Transverse colon (tissue), 4 donors: Measurements from ENCODE around the gene NLRX1. TPM values are rescaled to one million over a fixed set of nuclear protein-coding genes. Genes with fewer than 3 reads are reported as not detected.
A peak's percentile ranks its signal among the peaks of the same experiment; 100 is the strongest.
"Not testable (repeated sequence)": the region's sequence is repeated elsewhere in the genome, so short reads cannot be mapped to it uniquely, and the experiment has no call there.

Experiments
- DNase-seq: peaks from one replicate; pipeline ENCODE4 v3.0.0-alpha.2; 2019
- H3K27ac ChIP-seq, 4 donors: fragments of 200-600 bp; sonication (generic); 2 replicates each; pipeline ENCODE4 v1.5.1; 2016 to 2018; ENCODE audit warnings: inconsistent platforms in 4 of 4
- H3K27me3 ChIP-seq: fragments of 200-600 bp; sonication (generic); 2 replicates; pipeline ENCODE4 v1.5.1; 2017; ENCODE audit warnings: inconsistent platforms
- H3K36me3 ChIP-seq, 4 donors: fragments of 200-600 bp; sonication (generic); 2 replicates each; pipeline ENCODE4 v1.5.1; 2017 to 2019; ENCODE audit warnings: inconsistent platforms in 4 of 4
- H3K4me1 ChIP-seq, 4 donors: fragments of 200-600 bp; sonication (generic); 2 replicates each; pipeline ENCODE4 v1.5.1; 2017 to 2020; ENCODE audit warnings: inconsistent platforms in 4 of 4
- H3K4me3 ChIP-seq, 4 donors: fragments of 200-600 bp; sonication (generic); 1 replicate in 1 of 4; 2 replicates in 3 of 4; pipeline versions ENCODE4 v1.5.1 to v1.6.1; 2017 to 2019; ENCODE audit warnings: inconsistent platforms in 4 of 4
- H3K9me3 ChIP-seq, 2 donors: fragments of 200-600 bp; sonication (generic); 2 replicates each; pipeline ENCODE4 v1.5.1; 2017 to 2019; ENCODE audit warnings: inconsistent platforms in 2 of 2
- EP300 ChIP-seq: sonication (generic); formaldehyde crosslinking; IDR thresholded peaks from one replicate; pipeline ENCODE4 v1.6.1; 2017; ENCODE audit warnings: antibody characterized with exemption, low read depth
- POLR2A ChIP-seq: fragments of 450-650 bp; IDR thresholded peaks from one replicate; pipeline ENCODE4 v1.6.1; 2016; ENCODE audit warnings: antibody characterized with exemption, mild to moderate bottlenecking, moderate library complexity
- POLR2AphosphoS5 ChIP-seq, 3 donors: sonication (generic); formaldehyde crosslinking; IDR thresholded peaks; one replicate each; pipeline ENCODE4 v1.6.1; 2016; ENCODE audit warnings: antibody characterized with exemption in 3 of 3
- WGBS, 2 donors: methylation state at CpG; one replicate each; pipeline ENCODE4 v1.1.5; 2018; ENCODE audit warnings: low coverage in 1 of 2; 5-methylcytosine and 5-hydroxymethylcytosine counted together
- in situ Hi-C, 4 donors: fragments of 200-750 bp; cut with MboI; loops; one replicate each; pipeline versions ENCODE4 v1.15.0 to v1.15.1; 2017; ENCODE audit warnings: low sequenced_read_pairs in 3 of 4, low pct_ligation_motif_present in 1 of 4, low pct_unique_long_range_greater_than_20kb in 1 of 4
- intact Hi-C: fragments of 100-400 bp; cut with DNase I; formaldehyde crosslinking; loops from one replicate; pipeline ENCODE4 v1.15.1; 2023; ENCODE audit warnings: low total_unique reads
- total RNA-seq, 4 donors: library from RNA; depleted of rRNA; stranded (reverse); fragments of >200 nt; gene quantifications; one replicate each; pipeline ENCODE4 v1.1.0, GENCODE V29; 2016
- TF ChIP-seq, protein P1 (sequence below), 5 experiments: fragments of 200-600 bp in 3 of 5; fragments of 450-650 bp in 2 of 5; sonication (generic) in 3 of 5; IDR thresholded peaks; 1 replicate in 2 of 5; 2 replicates in 3 of 5; pipeline ENCODE4 v1.5.1; 2016 to 2017; ENCODE audit warnings: antibody characterized with exemption in 5 of 5, inconsistent platforms in 3 of 5, mild to moderate bottlenecking in 2 of 5, moderate library complexity in 1 of 5

NLRX1 gene
- total RNA-seq, 4 donors from 2014 or later, result 16.4 to 30.1 (median 18.2) TPM

DNA sequence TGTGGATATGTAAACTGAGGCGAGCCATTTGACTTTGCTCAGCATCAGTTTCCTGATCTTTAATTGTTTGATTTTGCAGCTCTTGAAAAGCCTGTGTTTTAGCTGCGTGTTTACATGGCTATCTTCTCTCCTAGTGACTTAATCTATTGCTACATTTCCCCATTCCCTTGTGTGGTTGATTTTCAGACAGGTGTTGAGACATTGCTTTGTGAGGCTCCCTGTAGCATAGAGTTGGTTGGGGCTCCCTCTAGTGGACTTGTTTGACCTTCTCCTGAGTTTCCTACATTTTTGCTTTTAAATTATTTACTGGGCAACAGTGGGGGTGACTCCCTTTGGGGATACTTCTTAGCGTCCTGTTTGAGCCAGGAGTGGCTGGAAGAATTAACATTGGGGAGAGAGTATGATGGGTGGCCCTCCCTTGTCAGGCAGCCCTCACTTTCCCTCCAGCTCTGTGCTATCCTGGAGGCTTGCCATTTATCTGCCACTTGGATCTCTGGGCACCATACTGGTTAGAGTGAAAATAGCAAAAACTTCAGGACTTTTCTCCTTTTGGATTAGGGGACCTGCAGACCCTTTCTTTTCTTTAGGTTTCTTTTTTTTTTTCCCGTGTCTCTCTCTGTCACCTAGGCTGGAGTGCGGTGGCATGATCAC, 28.4 kb downstream of the NLRX1 start:
- intact Hi-C loops (no loop called here), in situ Hi-C loops (no loop called here)
- TF ChIP-seq, protein P1, sequence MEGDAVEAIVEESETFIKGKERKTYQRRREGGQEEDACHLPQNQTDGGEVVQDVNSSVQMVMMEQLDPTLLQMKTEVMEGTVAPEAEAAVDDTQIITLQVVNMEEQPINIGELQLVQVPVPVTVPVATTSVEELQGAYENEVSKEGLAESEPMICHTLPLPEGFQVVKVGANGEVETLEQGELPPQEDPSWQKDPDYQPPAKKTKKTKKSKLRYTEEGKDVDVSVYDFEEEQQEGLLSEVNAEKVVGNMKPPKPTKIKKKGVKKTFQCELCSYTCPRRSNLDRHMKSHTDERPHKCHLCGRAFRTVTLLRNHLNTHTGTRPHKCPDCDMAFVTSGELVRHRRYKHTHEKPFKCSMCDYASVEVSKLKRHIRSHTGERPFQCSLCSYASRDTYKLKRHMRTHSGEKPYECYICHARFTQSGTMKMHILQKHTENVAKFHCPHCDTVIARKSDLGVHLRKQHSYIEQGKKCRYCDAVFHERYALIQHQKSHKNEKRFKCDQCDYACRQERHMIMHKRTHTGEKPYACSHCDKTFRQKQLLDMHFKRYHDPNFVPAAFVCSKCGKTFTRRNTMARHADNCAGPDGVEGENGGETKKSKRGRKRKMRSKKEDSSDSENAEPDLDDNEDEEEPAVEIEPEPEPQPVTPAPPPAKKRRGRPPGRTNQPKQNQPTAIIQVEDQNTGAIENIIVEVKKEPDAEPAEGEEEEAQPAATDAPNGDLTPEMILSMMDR (IDR thresholded peaks at IDR 0.05), result peak; percentile 79 to 82 (median 81)
- TF ChIP-seq EP300 (no peak), POLR2A (no peak), POLR2AphosphoS5 (IDR thresholded peaks at IDR 0.05) (peak in 2 of 3 donors; percentile 10 to 18)
- H3K4me1 ChIP-seq, result peaks cover 0 to 6% (median 0%) of the 10 kb centered on the region in 4 donors
- no peak overlapping the region for H3K4me3 ChIP-seq
- no peaks in the 10 kb centered on the region for H3K36me3 ChIP-seq
- no peaks in the 10 kb centered on the region for H3K27me3 ChIP-seq
- H3K27ac ChIP-seq, result no peak overlapping the region
- 30 to 37% methylated on average over 5 of the region's 5 CpGs for WGBS, 2 donors
- no peaks in the 10 kb centered on the region for H3K9me3 ChIP-seq
- DNase-seq, result peak; percentile 75

DNA sequence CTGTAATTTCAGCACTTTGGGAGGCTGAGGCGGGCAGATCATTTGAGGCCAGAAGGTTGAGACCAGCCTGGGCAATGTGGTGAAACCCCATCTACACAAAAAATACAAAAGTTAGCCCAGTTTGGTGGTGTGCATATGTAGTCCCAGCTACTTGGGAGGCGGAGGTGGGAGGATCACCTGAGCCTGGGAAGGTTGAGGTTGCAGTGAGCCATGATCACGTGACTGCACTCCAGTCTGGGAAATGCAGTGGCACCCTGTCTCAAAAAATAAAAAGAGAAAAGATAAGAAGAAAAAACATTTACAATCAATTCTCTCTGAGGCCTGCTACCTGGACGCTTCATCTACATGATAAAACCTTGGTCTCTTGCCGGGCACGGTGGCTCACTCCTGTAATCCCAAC, 30.4 kb downstream of the NLRX1 start:
- in situ Hi-C loops (no loop called here), intact Hi-C loops (no loop called here)
- Histone ChIP-seq H3K4me3 (no peak overlapping the region), H3K36me3 (no peaks in the 10 kb centered on the region), H3K27me3 (no peaks in the 10 kb centered on the region), H3K4me1 (peaks cover 0 to 6% (median 0%) of the 10 kb centered on the region in 4 donors), H3K27ac (no peak overlapping the region), H3K9me3 (no peaks in the 10 kb centered on the region)
- no peak for DNase-seq
- 79 to 91% methylated on average over 3 to 6 of the region's 6 CpGs for WGBS, 2 donors
- TF ChIP-seq POLR2AphosphoS5 (IDR thresholded peaks at IDR 0.05) (no peak), EP300 (no peak), POLR2A (no peak)
- TF ChIP-seq, protein P1 (IDR thresholded peaks at IDR 0.05), result no peak

DNA sequence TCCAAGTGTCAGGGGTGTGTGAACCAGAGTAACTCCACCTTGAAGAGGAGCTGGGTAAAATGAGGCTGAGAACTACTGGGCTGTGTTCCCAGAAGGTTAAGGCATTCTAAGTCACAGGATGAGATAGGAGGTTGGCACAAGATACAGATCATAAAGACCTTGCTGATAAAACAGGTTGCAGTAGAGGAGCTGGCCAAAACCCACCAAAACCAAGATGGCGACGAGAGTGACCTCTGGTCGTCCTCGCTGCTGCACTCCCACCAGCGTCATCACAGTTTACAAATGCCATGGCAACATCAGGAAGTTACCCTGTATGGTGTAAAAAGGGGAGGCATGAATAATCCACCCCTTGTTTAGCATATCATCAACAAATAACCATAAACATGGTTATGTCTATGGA, 32.7 kb downstream of the NLRX1 start:
- H3K27me3 ChIP-seq, DNase-seq, H3K27ac ChIP-seq, H3K36me3 ChIP-seq, H3K4me3 ChIP-seq, intact Hi-C loops, in situ Hi-C loops, H3K9me3 ChIP-seq: not testable (repeated sequence)
- peaks cover 0 to 14% (median 0%) of the 10 kb centered on the region in 4 donors for H3K4me1 ChIP-seq
- 80 to 85% methylated on average over 2 to 5 of the region's 5 CpGs for WGBS, 2 donors

DNA sequence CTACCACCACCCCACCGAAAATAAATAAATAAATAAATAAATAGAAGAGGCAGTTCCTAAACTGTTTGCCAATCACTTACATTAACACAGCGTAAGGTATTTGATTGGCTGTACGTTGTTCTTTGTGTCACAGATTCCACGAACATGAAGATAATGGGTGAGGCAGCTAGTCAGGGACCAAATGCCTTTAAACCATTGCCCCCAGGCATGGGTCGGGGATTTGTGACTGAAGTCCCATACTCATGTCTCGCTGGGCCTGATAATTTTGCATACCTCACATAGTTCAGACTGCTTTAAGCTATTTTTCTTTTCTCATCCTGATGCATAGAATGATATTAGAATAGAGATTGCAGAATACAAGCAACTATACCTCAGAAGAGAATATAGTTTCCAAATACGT, 34.0 kb downstream of the NLRX1 start:
- TF ChIP-seq EP300, result no peak
- TF ChIP-seq POLR2AphosphoS5 (IDR thresholded peaks at IDR 0.05), result no peak
- TF ChIP-seq POLR2A, result no peak
- TF ChIP-seq, protein P1 (IDR thresholded peaks at IDR 0.05), result no peak
- Histone ChIP-seq H3K27ac (no peak overlapping the region), H3K9me3 (no peaks in the 10 kb centered on the region), H3K27me3 (no peaks in the 10 kb centered on the region), H3K4me1 (peaks cover under 1 to 15% (median 7%) of the 10 kb centered on the region in 4 donors), H3K36me3 (no peaks in the 10 kb centered on the region), H3K4me3 (no peak overlapping the region)
- in situ Hi-C loops (no loop called here), intact Hi-C loops (no loop called here)
- 80 to 88% methylated on average over 1 to 7 of the region's 7 CpGs for WGBS, 2 donors
- no peak for DNase-seq

DNA sequence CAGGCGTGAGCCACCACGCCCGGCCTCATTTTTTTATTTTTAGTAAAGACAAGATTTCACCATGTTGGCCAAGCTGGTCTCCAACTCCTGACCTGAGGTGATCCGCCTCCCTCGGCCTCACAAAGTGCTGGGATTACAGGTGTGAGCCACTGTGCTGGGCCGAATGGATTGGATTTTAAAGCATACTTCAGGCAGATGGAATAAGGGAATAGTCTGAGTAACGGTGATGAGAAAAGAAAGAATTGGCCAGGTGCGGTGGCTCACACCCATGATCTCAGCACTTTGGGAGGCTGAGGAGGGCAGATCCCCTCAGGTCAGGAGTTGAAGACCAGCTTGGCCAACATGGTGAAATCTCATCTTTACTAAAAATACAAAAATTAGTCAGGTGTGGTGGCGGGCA, 35.5 kb downstream of the NLRX1 start:
- Histone ChIP-seq H3K9me3 (no peaks in the 10 kb centered on the region), H3K36me3 (no peaks in the 10 kb centered on the region), H3K4me1 (peaks cover 2 to 26% (median 11%) of the 10 kb centered on the region in 4 donors), H3K27me3 (no peaks in the 10 kb centered on the region), H3K4me3 (no peak overlapping the region), H3K27ac (no peak overlapping the region)
- in situ Hi-C loops, result no loop called here
- intact Hi-C loops, result no loop called here
- no peak for TF ChIP-seq POLR2A
- TF ChIP-seq EP300, result no peak
- TF ChIP-seq, protein P1 (IDR thresholded peaks at IDR 0.05), result no peak
- TF ChIP-seq POLR2AphosphoS5 (IDR thresholded peaks at IDR 0.05), result no peak
- no peak for DNase-seq
- WGBS, 2 donors, result 88 to 94% methylated on average over 8 to 9 of the region's 9 CpGs
